Activated naive CD4-positive, alpha-beta T cell treated with anti-CD3 and anti-CD28 coated beads, Interleukin-2, amount 50 U/mL, for 24 hours (primary cell): ENCODE measurements around the gene KLF6.

ENCODE experiments used
- H3K27ac Mint-ChIP-seq: one replicate; pipeline ENCODE4 v1.8.0; 2021; ENCODE audit warnings: mild to moderate bottlenecking, mixed read lengths
- H3K27me3 Mint-ChIP-seq: one replicate; pipeline ENCODE4 v1.8.0; 2021; ENCODE audit warnings: mixed read lengths
- H3K36me3 Mint-ChIP-seq: one replicate; pipeline ENCODE4 v1.8.0; 2021; ENCODE audit warnings: mixed read lengths
- H3K4me1 Mint-ChIP-seq: one replicate; pipeline ENCODE4 v1.8.0; 2021; ENCODE audit warnings: mixed read lengths
- H3K4me3 Mint-ChIP-seq: one replicate; pipeline ENCODE4 v1.8.0; 2021; ENCODE audit warnings: mild to moderate bottlenecking, mixed read lengths
- H3K9me3 Mint-ChIP-seq: one replicate; pipeline ENCODE4 v1.8.0; 2021; ENCODE audit warnings: mixed read lengths

The KLF6 gene

GRCh38 chr10:3761021-3761686 lies 23.9 kb downstream of the KLF6 start:
- Mint-ChIP-seq H3K36me3 (peaks cover 1% of the 10 kb centered on the region), H3K9me3 (no peaks in the 10 kb centered on the region), H3K4me1 (peaks cover 82% of the 10 kb centered on the region), H3K27ac (peak overlapping the region; percentile 73), H3K27me3 (no peaks in the 10 kb centered on the region), H3K4me3 (no peak overlapping the region)

GRCh38 chr10:3760083-3760482 lies 24.9 kb downstream of the KLF6 start:
- H3K36me3 Mint-ChIP-seq: peaks cover 1% of the 10 kb centered on the region
- no peaks in the 10 kb centered on the region for H3K27me3 Mint-ChIP-seq
- H3K9me3 Mint-ChIP-seq: no peaks in the 10 kb centered on the region
- no peak overlapping the region for H3K4me3 Mint-ChIP-seq
- H3K4me1 Mint-ChIP-seq: peaks cover 79% of the 10 kb centered on the region
- peak overlapping the region; percentile 84 for H3K27ac Mint-ChIP-seq

GRCh38 chr10:3759397-3759796 lies 25.6 kb downstream of the KLF6 start:
- H3K27me3 Mint-ChIP-seq: no peaks in the 10 kb centered on the region
- peak overlapping the region; percentile 84 for H3K27ac Mint-ChIP-seq
- H3K36me3 Mint-ChIP-seq: peaks cover 1% of the 10 kb centered on the region
- peaks cover 76% of the 10 kb centered on the region for H3K4me1 Mint-ChIP-seq
- no peaks in the 10 kb centered on the region for H3K9me3 Mint-ChIP-seq
- peak overlapping the region; percentile 4 for H3K4me3 Mint-ChIP-seq

- Mint-ChIP-seq H3K36me3 (peaks cover 1% of the 10 kb centered on the region), H3K9me3 (no peaks in the 10 kb centered on the region), H3K27me3 (no peaks in the 10 kb centered on the region), H3K4me3 (peak overlapping the region; percentile 83), H3K4me1 (peaks cover 68% of the 10 kb centered on the region), H3K27ac (peak overlapping the region; percentile 99)
Observed at GRCh38 chr10:3758491-3758970, 26.5 kb downstream of the KLF6 start.

- no peaks in the 10 kb centered on the region for H3K9me3 Mint-ChIP-seq
- peak overlapping the region; percentile 99 for H3K27ac Mint-ChIP-seq
- H3K36me3 Mint-ChIP-seq: peaks cover 1% of the 10 kb centered on the region
- H3K27me3 Mint-ChIP-seq: no peaks in the 10 kb centered on the region
- peak overlapping the region; percentile 83 for H3K4me3 Mint-ChIP-seq
- H3K4me1 Mint-ChIP-seq: peaks cover 64% of the 10 kb centered on the region
Observed at GRCh38 chr10:3757638-3758490, 27.1 kb downstream of the KLF6 start.

GRCh38 chr10:3757250-3757637 lies 27.8 kb downstream of the KLF6 start:
- Mint-ChIP-seq H3K4me1 (peaks cover 60% of the 10 kb centered on the region), H3K4me3 (peak overlapping the region; percentile 83), H3K36me3 (peaks cover 1% of the 10 kb centered on the region), H3K27me3 (no peaks in the 10 kb centered on the region), H3K27ac (peak overlapping the region; percentile 99), H3K9me3 (no peaks in the 10 kb centered on the region)

GRCh38 chr10:3756360-3756740 lies 28.7 kb downstream of the KLF6 start:
- Mint-ChIP-seq H3K27me3 (no peaks in the 10 kb centered on the region), H3K36me3 (peaks cover 1% of the 10 kb centered on the region), H3K27ac (peak overlapping the region; percentile 99), H3K4me1 (peaks cover 55% of the 10 kb centered on the region), H3K4me3 (no peak overlapping the region), H3K9me3 (no peaks in the 10 kb centered on the region)

GRCh38 chr10:3755440-3756359 lies 29.3 kb downstream of the KLF6 start:
- H3K36me3 Mint-ChIP-seq: no peaks in the 10 kb centered on the region
- H3K9me3 Mint-ChIP-seq: no peaks in the 10 kb centered on the region
- H3K27ac Mint-ChIP-seq: peak overlapping the region; percentile 59
- H3K4me3 Mint-ChIP-seq: no peak overlapping the region
- no peaks in the 10 kb centered on the region for H3K27me3 Mint-ChIP-seq
- H3K4me1 Mint-ChIP-seq: peaks cover 48% of the 10 kb centered on the region

- Mint-ChIP-seq H3K27me3 (no peaks in the 10 kb centered on the region), H3K36me3 (no peaks in the 10 kb centered on the region), H3K4me1 (peaks cover 44% of the 10 kb centered on the region), H3K27ac (peak overlapping the region; percentile 59), H3K9me3 (no peaks in the 10 kb centered on the region), H3K4me3 (no peak overlapping the region)
Observed at GRCh38 chr10:3754727-3755439, 30.1 kb downstream of the KLF6 start.

GRCh38 chr10:3750854-3751253 lies 34.2 kb downstream of the KLF6 start:
- Mint-ChIP-seq H3K4me1 (peaks cover 10% of the 10 kb centered on the region), H3K36me3 (no peaks in the 10 kb centered on the region), H3K27me3 (no peaks in the 10 kb centered on the region), H3K9me3 (no peaks in the 10 kb centered on the region), H3K27ac (no peak overlapping the region), H3K4me3 (no peak overlapping the region)

- no peaks in the 10 kb centered on the region for H3K9me3 Mint-ChIP-seq
- H3K27me3 Mint-ChIP-seq: no peaks in the 10 kb centered on the region
- H3K27ac Mint-ChIP-seq: no peak overlapping the region
- peaks cover 5% of the 10 kb centered on the region for H3K4me1 Mint-ChIP-seq
- no peaks in the 10 kb centered on the region for H3K36me3 Mint-ChIP-seq
- H3K4me3 Mint-ChIP-seq: no peak overlapping the region
Observed at GRCh38 chr10:3750006-3750816, 34.8 kb downstream of the KLF6 start.

GRCh38 chr10:3749600-3749999 lies 35.4 kb downstream of the KLF6 start:
- no peak overlapping the region for H3K27ac Mint-ChIP-seq
- no peak overlapping the region for H3K4me3 Mint-ChIP-seq
- H3K36me3 Mint-ChIP-seq: no peaks in the 10 kb centered on the region
- H3K4me1 Mint-ChIP-seq: no peaks in the 10 kb centered on the region
- no peaks in the 10 kb centered on the region for H3K27me3 Mint-ChIP-seq
- no peaks in the 10 kb centered on the region for H3K9me3 Mint-ChIP-seq

GRCh38 chr10:3749011-3749410 lies 36.0 kb downstream of the KLF6 start:
- Mint-ChIP-seq H3K4me1 (no peaks in the 10 kb centered on the region), H3K9me3 (no peaks in the 10 kb centered on the region), H3K27ac (no peak overlapping the region)

GRCh38 chr10:3748484-3748883 lies 36.5 kb downstream of the KLF6 start:
- Mint-ChIP-seq H3K4me1 (no peaks in the 10 kb centered on the region), H3K4me3 (no peak overlapping the region), H3K9me3 (no peaks in the 10 kb centered on the region), H3K36me3 (no peaks in the 10 kb centered on the region), H3K27me3 (no peaks in the 10 kb centered on the region), H3K27ac (no peak overlapping the region)

More at GRCh38 chr10:3749011-3749410, 36.0 kb downstream of the KLF6 start:
- Mint-ChIP-seq H3K4me3 (no peak overlapping the region), H3K36me3 (no peaks in the 10 kb centered on the region), H3K27me3 (no peaks in the 10 kb centered on the region)
